GM21390 (cell line): ENCODE data around the gene ESYT1.

Source experiments
- ATAC-seq: cut with Tn5 transposase; IDR thresholded peaks from one replicate; pipeline ENCODE4 v1.9.1; 2021; ENCODE audit not compliant: unreplicated experiment

ESYT1 gene, protein sequence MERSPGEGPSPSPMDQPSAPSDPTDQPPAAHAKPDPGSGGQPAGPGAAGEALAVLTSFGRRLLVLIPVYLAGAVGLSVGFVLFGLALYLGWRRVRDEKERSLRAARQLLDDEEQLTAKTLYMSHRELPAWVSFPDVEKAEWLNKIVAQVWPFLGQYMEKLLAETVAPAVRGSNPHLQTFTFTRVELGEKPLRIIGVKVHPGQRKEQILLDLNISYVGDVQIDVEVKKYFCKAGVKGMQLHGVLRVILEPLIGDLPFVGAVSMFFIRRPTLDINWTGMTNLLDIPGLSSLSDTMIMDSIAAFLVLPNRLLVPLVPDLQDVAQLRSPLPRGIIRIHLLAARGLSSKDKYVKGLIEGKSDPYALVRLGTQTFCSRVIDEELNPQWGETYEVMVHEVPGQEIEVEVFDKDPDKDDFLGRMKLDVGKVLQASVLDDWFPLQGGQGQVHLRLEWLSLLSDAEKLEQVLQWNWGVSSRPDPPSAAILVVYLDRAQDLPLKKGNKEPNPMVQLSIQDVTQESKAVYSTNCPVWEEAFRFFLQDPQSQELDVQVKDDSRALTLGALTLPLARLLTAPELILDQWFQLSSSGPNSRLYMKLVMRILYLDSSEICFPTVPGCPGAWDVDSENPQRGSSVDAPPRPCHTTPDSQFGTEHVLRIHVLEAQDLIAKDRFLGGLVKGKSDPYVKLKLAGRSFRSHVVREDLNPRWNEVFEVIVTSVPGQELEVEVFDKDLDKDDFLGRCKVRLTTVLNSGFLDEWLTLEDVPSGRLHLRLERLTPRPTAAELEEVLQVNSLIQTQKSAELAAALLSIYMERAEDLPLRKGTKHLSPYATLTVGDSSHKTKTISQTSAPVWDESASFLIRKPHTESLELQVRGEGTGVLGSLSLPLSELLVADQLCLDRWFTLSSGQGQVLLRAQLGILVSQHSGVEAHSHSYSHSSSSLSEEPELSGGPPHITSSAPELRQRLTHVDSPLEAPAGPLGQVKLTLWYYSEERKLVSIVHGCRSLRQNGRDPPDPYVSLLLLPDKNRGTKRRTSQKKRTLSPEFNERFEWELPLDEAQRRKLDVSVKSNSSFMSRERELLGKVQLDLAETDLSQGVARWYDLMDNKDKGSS

GRCh38 chr12:56127888-56128669 is at the start of gene ESYT1:
Gene ESYT1, plus strand, starts transcription at chr12:56128267. Its CDS starts 53 bp downstream, at chr12:56128320.
- peak; percentile 89 for ATAC-seq

DNA sequence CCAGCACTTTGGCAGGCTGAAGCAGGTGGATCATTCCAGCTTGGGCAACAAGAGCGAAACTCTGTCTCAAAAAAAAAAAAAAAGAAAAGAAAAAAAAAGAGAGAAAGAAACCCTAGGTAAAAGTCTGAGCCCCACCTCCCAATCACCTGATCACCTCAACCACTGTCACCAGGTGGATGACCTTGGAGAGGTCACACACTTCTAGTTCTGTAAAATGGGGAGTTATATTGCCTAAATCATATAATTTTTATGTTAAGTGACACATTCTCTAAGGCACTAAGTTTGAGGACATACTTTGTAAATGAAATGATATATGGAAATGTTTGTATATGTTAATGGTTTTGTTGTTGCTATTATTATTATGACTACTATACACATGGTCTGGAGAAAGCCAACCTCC is 49.6 kb upstream of the ESYT1 start:
- no peak for ATAC-seq

GRCh38 chr12:56078931-56079722 is 48.9 kb upstream of the ESYT1 start:
- ATAC-seq, result peak; percentile 83

GRCh38 chr12:56079723-56080555 is 48.1 kb upstream of the ESYT1 start, which contains the start of gene ERBB3:
Gene ERBB3, plus strand, starts transcription at chr12:56080165. Its CDS starts 136 bp downstream, at chr12:56080301.
- ATAC-seq, result peak; percentile 41

GRCh38 chr12:56080556-56081138 is 47.4 kb upstream of the ESYT1 start:
- ATAC-seq, result no peak

DNA sequence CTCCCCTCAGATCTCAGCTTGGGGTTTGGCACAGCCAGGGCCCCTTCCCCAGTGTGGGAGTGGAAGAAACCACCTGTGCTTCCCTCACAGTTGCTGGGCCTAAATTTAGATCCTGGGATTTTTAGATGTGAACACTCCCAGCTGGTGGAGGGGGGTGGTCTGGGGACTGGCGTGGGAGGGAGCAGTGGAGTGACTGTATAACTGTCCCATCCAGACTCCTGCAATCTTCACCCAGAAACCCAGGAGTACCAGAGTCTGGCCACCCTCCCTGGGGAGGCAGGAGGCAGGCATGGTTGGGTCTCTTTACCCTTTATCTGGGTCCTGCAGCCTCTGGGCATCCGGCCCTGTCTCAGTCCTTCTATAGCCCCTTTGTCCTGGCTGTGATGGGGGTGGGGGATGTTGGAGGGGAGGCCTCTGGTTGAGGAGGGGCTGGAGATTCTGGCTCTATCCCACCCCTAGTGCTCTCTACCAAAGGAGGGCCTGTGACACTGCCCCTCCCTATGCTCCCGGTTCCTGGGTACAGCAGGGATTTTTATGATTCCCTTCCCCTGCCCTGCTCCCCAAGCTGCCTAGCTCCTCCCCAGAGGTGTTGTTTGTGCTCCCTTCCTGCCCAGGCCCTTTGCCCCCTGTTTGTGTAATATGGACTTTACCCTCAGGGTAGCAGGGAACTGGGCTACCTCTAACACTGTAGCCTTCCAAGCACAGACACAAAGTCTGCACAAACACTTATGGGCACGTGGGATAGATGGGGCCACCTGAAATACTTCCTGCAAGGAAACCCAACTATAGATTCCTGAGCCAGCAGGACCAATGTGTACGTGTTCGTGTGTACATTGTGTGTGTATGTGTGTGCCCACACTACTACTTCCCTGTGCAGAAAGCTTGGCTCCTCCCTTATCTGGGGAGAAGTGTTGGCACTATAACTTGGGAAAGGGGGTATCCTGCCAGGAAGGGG is 46.4 kb upstream of the ESYT1 start:
- ATAC-seq, result no peak

- ATAC-seq, result no peak
Measured at GRCh38 chr12:56082382-56082781, 45.7 kb upstream of the ESYT1 start.

DNA sequence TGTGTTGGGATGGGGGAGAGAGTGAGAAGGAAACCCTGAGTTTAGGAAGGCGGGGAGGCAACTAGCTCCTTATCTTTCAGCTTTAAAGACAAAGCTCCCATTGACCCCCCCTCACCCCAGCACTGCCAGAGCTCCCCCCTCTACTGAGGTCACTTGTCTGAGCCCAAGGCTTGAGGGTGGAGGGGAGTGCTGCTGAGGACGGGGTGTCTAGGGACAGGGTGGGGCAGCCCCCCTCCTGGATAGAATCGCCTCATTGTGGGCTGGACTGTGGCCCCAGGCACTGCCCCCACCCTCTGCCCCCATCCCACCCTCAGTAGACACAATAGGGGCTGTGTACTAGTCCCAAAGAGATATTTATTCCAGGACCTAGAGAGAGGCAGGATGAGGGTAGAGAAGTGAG is 45.1 kb upstream of the ESYT1 start:
- ATAC-seq, result no peak

GRCh38 chr12:56084958-56085543 is 43.0 kb upstream of the ESYT1 start:
- no peak for ATAC-seq

DNA sequence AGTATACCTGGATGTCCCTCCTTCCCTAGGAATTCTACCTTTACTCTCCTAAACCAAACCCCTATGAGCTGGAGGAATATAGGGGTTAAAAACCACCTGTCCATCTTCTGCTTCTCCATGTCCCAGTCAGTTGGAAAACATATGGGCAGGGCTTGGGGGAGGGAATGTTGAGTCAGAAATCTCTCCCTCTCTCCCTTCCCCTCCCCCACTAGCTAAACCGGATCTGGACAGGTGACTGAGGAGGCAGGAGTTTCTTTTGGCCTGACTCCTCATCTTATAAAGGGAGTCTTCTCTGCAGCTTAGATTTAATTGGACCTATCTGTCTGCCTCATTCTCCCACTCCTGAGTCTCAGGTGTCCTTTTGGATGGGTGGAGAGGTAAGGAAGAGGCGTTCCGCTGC is 42.0 kb upstream of the ESYT1 start:
- no peak for ATAC-seq

GRCh38 chr12:56086608-56087007 is 41.5 kb upstream of the ESYT1 start:
- ATAC-seq, result no peak

DNA sequence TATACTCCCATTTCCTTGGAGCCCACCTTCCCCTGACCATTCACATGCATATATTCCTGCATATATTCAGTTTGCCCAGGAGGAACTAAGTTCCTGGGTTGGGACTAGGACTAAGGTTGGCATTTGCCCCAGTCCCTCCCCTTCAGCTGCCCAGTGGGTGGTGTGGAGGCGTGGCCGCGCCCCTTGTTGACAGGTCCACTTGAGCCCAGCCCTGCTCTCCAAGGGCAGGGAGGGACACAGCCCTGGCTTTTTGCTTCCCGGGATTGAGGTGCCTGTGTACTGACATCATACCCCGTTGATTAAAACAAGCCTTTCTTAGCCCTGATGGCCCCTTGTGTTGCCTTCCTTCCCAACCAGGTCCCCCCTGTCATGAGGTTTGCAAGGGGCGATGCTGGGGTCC is 40.8 kb upstream of the ESYT1 start:
- no peak for ATAC-seq

- ATAC-seq, result no peak
Measured at GRCh38 chr12:56097738-56098137, 30.3 kb upstream of the ESYT1 start.

GRCh38 chr12:56098592-56098991 is 29.5 kb upstream of the ESYT1 start:
- ATAC-seq, result no peak

DNA sequence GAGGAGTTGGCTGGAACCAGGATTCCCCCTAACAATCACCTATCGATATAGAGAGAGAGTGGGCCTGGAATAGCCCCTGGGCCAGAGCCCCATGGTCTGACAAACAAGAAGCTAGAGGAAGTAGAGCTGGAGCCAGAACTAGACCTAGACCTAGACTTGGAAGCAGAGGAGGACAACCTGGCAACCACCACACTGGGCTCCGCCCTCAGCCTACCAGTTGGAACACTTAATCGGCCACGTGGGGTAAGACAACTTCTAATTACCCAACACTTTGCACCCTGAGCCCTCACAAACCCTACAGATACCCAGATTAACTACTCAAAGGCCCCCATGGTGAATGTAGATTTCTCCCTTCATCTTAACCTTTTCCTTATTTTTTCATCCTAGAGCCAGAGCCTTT is 28.3 kb upstream of the ESYT1 start:
- no peak for ATAC-seq

GRCh38 chr12:56101045-56101444 is 27.0 kb upstream of the ESYT1 start:
- no peak for ATAC-seq

DNA sequence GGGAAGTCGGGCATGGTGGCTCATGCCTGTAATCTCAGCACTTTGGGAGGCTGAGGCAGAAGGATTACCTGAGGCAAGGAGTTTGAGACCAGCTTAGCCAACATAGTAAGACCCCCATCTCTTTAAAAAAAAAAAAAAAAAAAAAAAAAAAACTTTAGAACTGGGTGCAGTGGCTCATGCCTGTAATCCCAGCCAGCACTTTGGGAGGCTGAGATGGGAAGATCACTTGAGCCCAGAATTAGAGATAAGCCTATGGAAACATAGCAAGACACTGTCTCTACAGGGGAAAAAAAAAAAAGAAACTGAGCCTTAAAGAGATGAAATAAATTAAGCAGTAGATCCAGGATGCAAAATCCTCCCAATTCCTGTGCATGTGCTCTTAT is 25.4 kb upstream of the ESYT1 start:
- no peak for ATAC-seq
